Heart left ventricle (tissue), 16 donors: ENCODE results near the gene AP3B1. TPM values are rescaled to one million over a fixed set of nuclear protein-coding genes. Genes with fewer than 3 reads are reported as not detected.

Experiments
- ATAC-seq, 4 donors: fragments of 200-7000 bp; cut with Tn5 transposase; one replicate each; pipeline ENCODE4 v1.9.1; 2020 to 2022; ENCODE audit warnings: moderate library complexity in 4 of 4, mild to moderate bottlenecking in 3 of 4, moderate number of reproducible peaks in 1 of 4
- DNase-seq, 5 donors: peaks; one replicate each; pipeline ENCODE4 v3.0.0-alpha.2; 2020
- H3K27ac ChIP-seq, 12 donors: fragments of 200-600 bp; sonication (generic) in 4 of 12; one replicate each; pipeline versions ENCODE4 v1.5.0 to v1.8.0; 2016 to 2022; ENCODE audit warnings: mild to moderate bottlenecking in 2 of 12
- H3K27me3 ChIP-seq, 9 donors: fragments of 200-600 bp; sonication (generic) in 2 of 9; one replicate each; pipeline versions ENCODE4 v1.5.1 to v1.8.0; 2016 to 2022; ENCODE audit warnings: mild to moderate bottlenecking in 3 of 9
- H3K36me3 ChIP-seq, 9 donors: fragments of 200-600 bp; sonication (generic) in 2 of 9; one replicate each; pipeline versions ENCODE4 v1.5.0 to v1.8.0; 2018 to 2022; ENCODE audit warnings: mild to moderate bottlenecking in 2 of 9
- H3K4me1 ChIP-seq, 12 donors: fragments of 200-600 bp; sonication (generic) in 4 of 12; one replicate each; pipeline versions ENCODE4 v1.5.0 to v1.8.0; 2016 to 2022; ENCODE audit warnings: mild to moderate bottlenecking in 3 of 12
- H3K4me3 ChIP-seq, 12 donors: fragments of 200-600 bp; sonication (generic) in 4 of 12; one replicate each; pipeline versions ENCODE4 v1.5.0 to v1.8.0; 2017 to 2022; ENCODE audit warnings: mild to moderate bottlenecking in 9 of 12, moderate library complexity in 4 of 12
- H3K9me3 ChIP-seq, 12 donors: fragments of 200-600 bp; sonication (generic) in 4 of 12; one replicate each; pipeline versions ENCODE4 v1.5.0 to v1.8.0; 2016 to 2022; ENCODE audit warnings: mild to moderate bottlenecking in 1 of 12
- POLR2A ChIP-seq, 2 donors: fragments of 450-650 bp; IDR thresholded peaks; one replicate each; pipeline ENCODE4 v1.6.1; 2017; ENCODE audit warnings: antibody characterized with exemption in 2 of 2, mild to moderate bottlenecking in 2 of 2, moderate library complexity in 2 of 2
- WGBS, 4 donors: extraction: QIAGEN DNeasy Blood & Tissue Kit in 2 of 4; methylation state at CpG; one replicate each; pipeline versions ENCODE4 v1.1.5 to v1.1.7; 2013 to 2018; 5-methylcytosine and 5-hydroxymethylcytosine counted together
- intact Hi-C, 10 donors: fragments of 100-400 bp; cut with DNase I; formaldehyde crosslinking; loops; one replicate each; pipeline versions ENCODE4 v1.11.1 to v1.14.2; 2022
- polyA plus RNA-seq, 2 donors: library from polyadenylated mRNA; stranded (reverse); fragments of 200-250 nt; gene quantifications; one replicate each; pipeline ENCODE4 v1.2.3, GENCODE V29; 2013
- total RNA-seq, 9 donors: library from RNA; depleted of rRNA in 2 of 9; stranded (reverse); fragments of >200 nt in 2 of 9; fragmentation: NEBNext Ultra II Directional in 3 of 9; extraction: Animal tissue kit (Norgen Biotek cat#: 25700) in 3 of 9; gene quantifications; one replicate each; pipeline versions ENCODE4 v1.1.0 to v1.2.4, GENCODE V29; 2016 to 2023
- TF ChIP-seq, protein P1 (sequence below), 12 donors: fragments of 200-600 bp; sonication (generic) in 4 of 12; IDR thresholded peaks; one replicate each; pipeline versions ENCODE4 v1.5.0 to v1.8.0; 2018 to 2022; ENCODE audit warnings: antibody characterized with exemption in 12 of 12, mild to moderate bottlenecking in 5 of 12
- donor health status: ischemic (EF 13 %, LVEDD 7.1; RV severe dilation, severe dysfunction).
- donor health status: healthy with polysubstance abuse.
- donor health status: DM: no; HTN: yes; CAD: no.
- donor health status: DM: no; HTN: no; CAD: no.
- donor health status: ischemic (EF 25% LVEDD 6.9; RV normal size, moderate dysfunction).
- donor health status: ischemic (EF 25% LVEDD 5.7; RV mildly dilated, moderate dysfunction).
- donor health status: healthy.
- donor health status: DM: yes; HTN: yes; CAD: no.
- donor health status: ischemic (EF 35%, LVEDD 5.7; RV mildly dilated, moderate dysfunction).
- donor health status: nonischemic (EF 11% LVEDD 7.7; RV severe dilation, severe dysfunction).
- donor health status: DM: yes; HTN: yes; CAD: no.
- donor health status: PGD.
- donor health status: ischemic (EF 29% LVEDD 5.4; RV normal size, mild dysfunction).
- donor health status: nonischemic (EF 23%, LVEDD 6.1; RV moderate dilation, normal function).

The AP3B1 gene
- total and polyA plus RNA-seq, 11 donors, result 14.4 to 33.7 (median 25.2) TPM

- Histone ChIP-seq H3K4me3 (peak overlapping the region in 2 of 12 donors; percentile 1 to 8), H3K36me3 (peaks cover 0 to 37% (median 24%) of the 10 kb centered on the region in 9 donors), H3K27ac (peak overlapping the region in 1 of 12 donors; percentile 19), H3K9me3 (no peaks in the 10 kb centered on the region), H3K27me3 (no peaks in the 10 kb centered on the region), H3K4me1 (peaks cover 0 to 20% (median 11%) of the 10 kb centered on the region in 12 donors)
- WGBS, 4 donors, result 34 to 39% (median 35%) methylated on average over 2 of the region's 2 CpGs
- DNase-seq (no peak), ATAC-seq (peak in 3 of 4 donors; percentile 28 to 62 (median 60))
- TF ChIP-seq POLR2A (IDR thresholded peaks at IDR 0.05), result no peak
- TF ChIP-seq, protein P1, sequence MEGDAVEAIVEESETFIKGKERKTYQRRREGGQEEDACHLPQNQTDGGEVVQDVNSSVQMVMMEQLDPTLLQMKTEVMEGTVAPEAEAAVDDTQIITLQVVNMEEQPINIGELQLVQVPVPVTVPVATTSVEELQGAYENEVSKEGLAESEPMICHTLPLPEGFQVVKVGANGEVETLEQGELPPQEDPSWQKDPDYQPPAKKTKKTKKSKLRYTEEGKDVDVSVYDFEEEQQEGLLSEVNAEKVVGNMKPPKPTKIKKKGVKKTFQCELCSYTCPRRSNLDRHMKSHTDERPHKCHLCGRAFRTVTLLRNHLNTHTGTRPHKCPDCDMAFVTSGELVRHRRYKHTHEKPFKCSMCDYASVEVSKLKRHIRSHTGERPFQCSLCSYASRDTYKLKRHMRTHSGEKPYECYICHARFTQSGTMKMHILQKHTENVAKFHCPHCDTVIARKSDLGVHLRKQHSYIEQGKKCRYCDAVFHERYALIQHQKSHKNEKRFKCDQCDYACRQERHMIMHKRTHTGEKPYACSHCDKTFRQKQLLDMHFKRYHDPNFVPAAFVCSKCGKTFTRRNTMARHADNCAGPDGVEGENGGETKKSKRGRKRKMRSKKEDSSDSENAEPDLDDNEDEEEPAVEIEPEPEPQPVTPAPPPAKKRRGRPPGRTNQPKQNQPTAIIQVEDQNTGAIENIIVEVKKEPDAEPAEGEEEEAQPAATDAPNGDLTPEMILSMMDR (IDR thresholded peaks at IDR 0.05), result no peak
- intact Hi-C loops, result loop anchor here in 4 of 10 donors (5.0 to 10.0 kb wide), 3 partner anchors 631 to 706 kb away; partner anchors contain the start of gene OTP (in 1 of the 4)
Observed at GRCh38 chr5:78268356-78268755, 26.1 kb downstream of the AP3B1 start.

GRCh38 chr5:78265163-78265562 is 29.3 kb downstream of the AP3B1 start:
- 92 to 99% (median 95%) methylated on average over 2 of the region's 2 CpGs for whole genome bisulfite sequencing, 4 donors
- DNase-seq, result no peak
- H3K36me3 ChIP-seq, result peaks cover 0 to 43% (median 26%) of the 10 kb centered on the region in 9 donors
- no peak overlapping the region for H3K27ac ChIP-seq
- no peak for TF ChIP-seq POLR2A (IDR thresholded peaks at IDR 0.05)
- TF ChIP-seq, protein P1 (IDR thresholded peaks at IDR 0.05), result no peak
- intact Hi-C loops, result loop anchor here in 4 of 10 donors (5.0 to 10.0 kb wide), 3 partner anchors 628 to 703 kb away; partner anchors contain the start of gene OTP (in 1 of the 4)
- peaks cover 0 to 19% (median 8%) of the 10 kb centered on the region in 12 donors for H3K4me1 ChIP-seq
- H3K9me3 ChIP-seq, result no peaks in the 10 kb centered on the region
- no peak for ATAC-seq
- H3K27me3 ChIP-seq, result no peaks in the 10 kb centered on the region
- no peak overlapping the region for H3K4me3 ChIP-seq

DNA sequence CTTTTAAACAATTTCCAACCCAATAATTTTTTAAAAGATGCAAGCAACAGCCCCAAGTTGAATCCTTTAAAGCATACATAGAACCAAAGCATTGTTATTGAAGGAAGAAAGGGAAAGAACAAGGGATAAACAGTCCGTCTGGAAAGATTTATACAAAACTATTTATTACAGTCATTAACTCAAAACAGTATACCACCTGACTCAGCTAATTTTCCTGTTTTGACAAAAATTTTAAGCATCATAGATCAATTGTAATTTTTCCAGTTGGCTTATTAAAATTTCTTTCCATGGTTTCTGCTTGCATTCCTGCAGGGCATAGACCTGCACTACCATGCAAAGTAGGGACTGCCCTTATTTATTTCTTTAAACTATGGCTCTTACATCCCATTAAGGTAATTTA is 29.9 kb downstream of the AP3B1 start:
- TF ChIP-seq, protein P1 (IDR thresholded peaks at IDR 0.05), result no peak
- TF ChIP-seq POLR2A (IDR thresholded peaks at IDR 0.05), result no peak
- Histone ChIP-seq H3K36me3 (peaks cover 0 to 43% (median 26%) of the 10 kb centered on the region in 9 donors), H3K4me3 (no peak overlapping the region), H3K27me3 (no peaks in the 10 kb centered on the region), H3K27ac (no peak overlapping the region), H3K9me3 (no peaks in the 10 kb centered on the region), H3K4me1 (peaks cover 0 to 17% (median 8%) of the 10 kb centered on the region in 12 donors)
- DNase-seq (no peak), ATAC-seq (no peak)
- 92 to 98% (median 95%) methylated on average over 1 of the region's 1 CpG for WGBS, 4 donors
- intact Hi-C loops, result loop anchor here in 1 of 10 donors (10.0 kb wide), 1 partner anchor 700 kb away; no protein-coding TSS in a partner anchor

DNA sequence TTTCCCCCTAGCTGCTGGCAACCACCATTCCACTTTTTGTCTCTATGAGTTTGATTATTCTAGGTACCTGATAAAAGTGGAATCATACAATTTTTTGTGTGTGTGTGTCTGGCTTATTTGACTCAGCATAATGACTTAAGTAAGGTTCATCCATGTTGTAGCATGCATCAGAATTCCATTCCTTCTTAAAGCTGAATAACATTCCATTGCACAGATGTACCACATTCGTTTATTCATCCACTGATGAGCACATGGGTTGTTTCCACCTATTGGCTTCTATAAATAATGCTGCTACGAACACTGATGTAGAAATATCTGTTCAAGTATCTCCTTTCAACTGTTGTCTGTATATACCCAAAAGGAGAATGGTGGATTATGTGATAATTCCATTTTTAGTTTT is 33.7 kb downstream of the AP3B1 start:
- Histone ChIP-seq H3K4me3 (no peak overlapping the region), H3K27me3 (no peaks in the 10 kb centered on the region), H3K4me1 (no peaks in the 10 kb centered on the region), H3K36me3 (peaks cover 0 to 41% (median 26%) of the 10 kb centered on the region in 9 donors), H3K9me3 (peaks cover 0 to 7% (median 0%) of the 10 kb centered on the region in 12 donors), H3K27ac (no peak overlapping the region)
- TF ChIP-seq, protein P1 (IDR thresholded peaks at IDR 0.05), result no peak
- no peak for TF ChIP-seq POLR2A (IDR thresholded peaks at IDR 0.05)
- no peak for DNase-seq
- WGBS, 4 donors, result 78 to 90% (median 87%) methylated on average over 2 of the region's 2 CpGs
- intact Hi-C loops, result loop anchor here in 1 of 10 donors (10.0 kb wide), 1 partner anchor 696 kb away; no protein-coding TSS in a partner anchor
- no peak for ATAC-seq
